Measurements from ENCODE around the gene IQSEC3.
"Not testable (repeated sequence)": the region's sequence is repeated elsewhere in the genome, so short reads cannot be mapped to it uniquely, and the experiment has no call there.

Gene IQSEC3

GRCh38 chr12:66428-66781 lies at the start of gene IQSEC3:
Gene IQSEC3, plus strand, starts transcription at chr12:66767. Its CDS starts 116 bp downstream, at chr12:66883.
- not testable (repeated sequence) for DNase-seq

DNA sequence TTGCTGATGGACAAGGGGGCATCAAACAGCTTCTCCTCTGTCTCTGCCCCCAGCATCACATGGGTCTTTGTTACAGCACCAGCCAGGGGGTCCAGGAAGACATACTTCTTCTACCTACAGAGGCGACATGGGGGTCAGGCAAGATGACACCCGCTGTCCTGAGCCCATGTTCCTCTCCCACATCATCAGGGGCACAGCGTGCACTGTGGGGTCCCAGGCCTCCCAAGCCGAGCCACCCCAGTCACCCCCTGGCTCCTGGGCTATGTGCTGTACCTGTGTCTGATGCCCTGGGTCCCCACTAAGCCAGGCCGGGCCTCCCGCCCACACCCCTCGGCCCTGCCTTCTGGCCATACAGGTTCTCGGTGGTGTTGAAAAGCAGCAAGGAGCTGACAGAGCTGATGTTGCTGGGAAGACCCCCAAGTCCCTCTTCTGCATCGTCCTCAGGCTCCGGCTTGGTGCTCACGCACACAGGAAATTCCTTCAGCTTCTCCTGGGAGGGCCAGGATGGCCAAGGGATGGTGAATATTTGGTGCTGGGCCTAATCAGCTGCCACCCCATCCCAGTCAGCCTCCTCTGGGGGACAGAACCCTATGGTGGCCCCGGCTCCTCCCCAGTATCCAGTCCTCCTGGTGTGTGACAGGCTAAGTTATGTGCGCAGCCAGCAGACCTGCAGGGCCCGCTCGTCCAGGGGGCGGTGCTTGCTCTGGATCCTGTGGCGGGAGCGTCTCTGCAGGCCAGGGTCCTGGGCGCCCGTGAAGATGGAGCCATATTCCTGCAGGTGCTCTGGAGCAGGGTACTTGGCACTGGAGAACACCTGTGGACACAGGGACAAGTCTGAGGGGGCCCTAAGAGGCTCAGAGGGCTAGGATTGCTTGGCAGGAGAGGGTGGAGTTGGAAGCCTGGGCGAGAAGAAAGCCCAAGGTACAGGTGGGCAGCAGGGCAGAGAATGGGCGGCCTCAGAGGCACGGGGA lies 48.9 kb upstream of the IQSEC3 start:
- not testable (repeated sequence) for DNase-seq

DNA sequence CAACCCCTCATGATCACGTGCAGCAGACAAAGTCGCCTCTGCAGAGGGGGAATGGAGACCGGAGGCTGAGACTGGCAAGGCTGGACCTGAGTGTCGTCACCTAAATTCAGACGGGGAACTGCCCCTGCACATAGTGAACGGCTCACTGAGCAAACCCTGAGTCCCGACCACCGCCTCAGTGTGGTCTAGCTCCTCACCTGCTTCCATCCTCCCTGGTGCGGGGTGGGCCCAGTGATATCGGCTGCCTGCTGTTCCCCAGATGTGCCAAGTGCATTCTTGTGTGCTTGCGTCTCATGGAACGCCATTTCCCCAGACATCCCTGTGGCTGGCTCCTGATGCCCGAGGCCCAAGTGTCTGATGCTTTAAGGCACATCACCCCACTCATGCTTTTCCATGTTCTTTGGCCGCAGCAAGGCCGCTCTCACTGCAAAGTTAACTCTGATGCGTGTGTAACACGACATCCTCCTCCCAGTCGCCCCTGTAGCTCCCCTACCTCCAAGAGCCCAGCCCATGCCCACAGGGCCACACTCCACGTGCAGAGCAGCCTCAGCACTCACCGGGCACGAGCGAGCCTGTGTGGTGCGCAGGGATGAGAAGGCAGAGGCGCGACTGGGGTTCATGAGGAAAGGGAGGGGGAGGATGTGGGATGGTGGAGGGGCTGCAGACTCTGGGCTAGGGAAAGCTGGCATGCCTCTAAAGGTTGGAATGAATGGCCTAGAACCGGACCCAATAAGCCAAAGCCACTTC lies 47.6 kb upstream of the IQSEC3 start:
- not testable (repeated sequence) for DNase-seq

DNA sequence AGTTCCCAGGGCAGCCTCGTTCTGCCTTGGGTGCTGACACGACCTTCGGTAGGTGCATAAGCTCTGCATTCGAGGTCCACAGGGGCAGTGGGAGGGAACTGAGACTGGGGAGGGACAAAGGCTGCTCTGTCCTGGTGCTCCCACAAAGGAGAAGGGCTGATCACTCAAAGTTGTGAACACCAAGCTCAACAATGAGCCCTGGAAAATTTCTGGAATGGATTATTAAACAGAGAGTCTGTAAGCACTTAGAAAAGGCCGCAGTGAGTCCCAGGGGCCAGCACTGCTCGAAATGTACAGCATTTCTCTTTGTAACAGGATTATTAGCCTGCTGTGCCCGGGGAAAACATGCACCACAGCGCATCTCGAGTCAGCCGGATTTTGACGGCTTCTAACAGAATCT lies 46.7 kb upstream of the IQSEC3 start:
- DNase-seq, result not testable (repeated sequence)

- DNase-seq, result no peak
These were observed 45.8 kb upstream of the IQSEC3 start for GRCh38 chr12:20757-21156.

- DNase-seq, result no peak
These were observed 45.0 kb upstream of the IQSEC3 start for GRCh38 chr12:21301-22189.

GRCh38 chr12:22190-22529 lies 44.4 kb upstream of the IQSEC3 start:
- DNase-seq, result no peak

DNA sequence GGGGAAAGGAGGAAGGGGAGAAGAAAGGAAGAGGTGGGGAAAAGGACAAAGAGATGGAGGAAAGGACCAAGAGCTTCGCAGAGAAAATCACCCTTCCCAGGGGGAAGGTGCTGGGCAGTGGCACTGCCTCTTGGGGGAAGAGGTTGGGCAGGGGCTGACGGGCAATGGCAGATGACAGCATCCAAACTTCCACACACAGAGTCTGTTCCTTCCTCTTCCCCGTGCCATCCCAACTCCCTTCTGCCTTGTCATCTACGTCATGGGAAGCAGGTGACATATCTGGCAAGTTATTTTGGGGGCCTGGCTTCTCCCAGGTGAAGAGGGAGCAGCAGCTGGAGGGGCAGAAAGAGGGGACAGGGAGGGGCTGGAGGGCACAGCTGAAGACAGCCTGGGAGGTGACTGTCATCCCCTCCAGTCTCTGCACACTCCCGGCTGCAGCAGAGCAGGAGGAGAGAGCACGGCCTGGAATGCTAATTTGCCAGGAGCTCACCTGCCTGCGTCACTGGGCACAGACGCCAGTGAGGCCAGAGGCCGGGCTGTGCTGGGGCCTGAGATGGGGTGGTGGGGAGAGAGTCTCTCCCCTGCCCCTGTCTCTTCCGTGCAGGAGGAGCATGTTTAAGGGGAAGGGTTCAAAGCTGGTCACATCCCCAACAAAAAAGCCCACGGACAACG lies 43.9 kb upstream of the IQSEC3 start:
- DNase-seq, result no peak

DNA sequence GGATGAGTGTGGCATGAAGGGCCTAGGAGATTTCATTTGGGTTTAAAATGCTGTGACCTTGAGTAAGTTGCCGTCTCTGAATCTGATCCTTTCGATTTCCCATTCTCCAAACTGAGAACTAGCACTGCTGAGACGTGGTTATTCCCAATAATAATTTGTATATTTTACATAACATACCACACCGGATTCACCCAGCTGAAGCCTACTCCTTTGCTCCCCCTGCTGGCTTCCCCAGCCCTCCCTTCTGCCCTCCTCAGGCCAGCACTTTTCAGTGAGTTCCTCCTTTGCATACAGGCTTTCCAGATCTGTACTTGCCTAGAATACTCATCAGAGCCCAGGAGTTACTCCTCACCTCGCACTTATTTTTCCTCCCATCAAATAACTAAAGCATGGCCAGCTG lies 38.7 kb upstream of the IQSEC3 start:
- DNase-seq, result not testable (repeated sequence)

DNA sequence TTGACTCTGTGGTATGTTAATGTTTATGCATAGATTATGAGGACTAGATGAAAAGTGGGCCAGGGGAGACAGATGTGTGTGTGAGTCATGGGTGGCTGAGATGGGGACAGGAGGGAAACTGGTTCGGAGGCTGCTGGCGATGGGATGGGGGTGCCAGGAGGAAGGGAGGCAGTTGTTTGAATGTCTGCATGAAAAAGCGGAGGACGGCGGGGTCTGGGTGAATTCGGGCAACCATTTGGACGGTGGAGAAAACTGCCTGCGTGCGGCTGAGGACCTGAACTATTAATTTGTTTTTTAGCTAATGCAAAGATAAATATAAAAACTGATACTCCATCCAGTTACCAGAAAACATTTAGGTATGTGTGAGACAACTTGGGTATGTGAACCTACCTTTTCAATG lies 27.8 kb upstream of the IQSEC3 start:
- not testable (repeated sequence) for DNase-seq

- not testable (repeated sequence) for DNase-seq
These were observed 26.9 kb upstream of the IQSEC3 start for GRCh38 chr12:39555-40265.

DNA sequence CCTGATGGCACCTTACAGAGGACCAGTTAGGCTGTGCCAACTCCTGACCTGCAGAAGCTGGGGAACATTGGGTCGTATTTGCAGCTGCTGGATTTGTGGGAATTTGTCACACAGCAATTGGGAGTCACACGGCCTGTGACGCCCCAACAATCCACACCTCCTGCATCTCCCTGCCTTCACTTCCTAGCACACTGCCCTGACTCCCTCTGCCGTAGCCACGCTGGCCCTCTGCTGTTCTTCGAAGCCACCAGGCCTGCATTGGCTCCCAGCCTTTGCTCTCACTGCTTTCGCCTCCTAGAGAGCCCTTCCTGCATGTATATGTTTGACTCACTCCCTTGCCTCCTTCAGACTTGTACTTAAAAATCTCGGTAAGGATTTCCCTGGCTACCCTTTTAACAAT lies 22.2 kb upstream of the IQSEC3 start:
- DNase-seq, result not testable (repeated sequence)

- not testable (repeated sequence) for DNase-seq
These were observed 21.2 kb upstream of the IQSEC3 start for GRCh38 chr12:45235-45990.

- not testable (repeated sequence) for DNase-seq
These were observed 20.6 kb upstream of the IQSEC3 start for GRCh38 chr12:45991-46358.

DNA sequence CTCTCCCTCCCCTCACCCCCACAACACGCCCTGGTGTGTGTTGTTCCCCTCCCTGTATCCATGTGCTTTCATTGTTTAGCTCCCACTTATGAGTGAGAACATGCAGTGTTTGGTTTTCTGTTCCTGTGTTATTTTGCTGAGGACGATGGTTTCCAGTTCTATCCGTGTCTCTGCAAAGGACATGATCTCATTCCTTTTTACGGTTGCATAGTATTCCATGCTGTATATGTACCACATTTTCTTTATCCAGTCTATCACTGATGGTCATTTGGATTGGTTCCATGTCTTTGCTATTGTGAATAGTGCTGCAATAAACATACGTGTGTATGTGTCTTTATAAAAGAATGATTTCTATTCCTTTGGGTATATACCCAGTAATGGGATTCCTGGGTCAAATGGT lies 20.0 kb upstream of the IQSEC3 start:
- not testable (repeated sequence) for DNase-seq

GRCh38 chr12:47699-48226 lies 18.8 kb upstream of the IQSEC3 start:
- not testable (repeated sequence) for DNase-seq

DNA sequence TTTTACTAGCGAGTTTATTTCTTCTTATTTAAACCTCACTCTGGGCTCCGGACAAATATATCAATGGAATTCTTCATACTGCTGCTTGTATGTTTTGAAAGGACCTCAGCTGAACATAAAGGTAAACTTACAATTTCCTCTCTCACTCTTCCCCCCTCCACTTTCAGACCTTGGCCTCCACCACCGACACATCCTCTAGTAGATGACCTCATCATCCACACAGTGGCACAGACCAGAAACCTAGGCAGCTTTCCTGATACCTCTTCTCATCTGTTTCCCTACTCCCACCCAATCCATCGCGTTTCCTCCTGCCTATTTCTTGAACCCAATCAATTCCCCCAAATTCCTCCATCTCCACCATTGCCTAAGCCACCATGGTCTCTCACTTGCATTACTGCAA lies 17.4 kb upstream of the IQSEC3 start:
- not testable (repeated sequence) for DNase-seq

GRCh38 chr12:51087-51486 lies 15.5 kb upstream of the IQSEC3 start:
- DNase-seq, result not testable (repeated sequence)

GRCh38 chr12:51962-52361 lies 14.6 kb upstream of the IQSEC3 start:
- not testable (repeated sequence) for DNase-seq

DNA sequence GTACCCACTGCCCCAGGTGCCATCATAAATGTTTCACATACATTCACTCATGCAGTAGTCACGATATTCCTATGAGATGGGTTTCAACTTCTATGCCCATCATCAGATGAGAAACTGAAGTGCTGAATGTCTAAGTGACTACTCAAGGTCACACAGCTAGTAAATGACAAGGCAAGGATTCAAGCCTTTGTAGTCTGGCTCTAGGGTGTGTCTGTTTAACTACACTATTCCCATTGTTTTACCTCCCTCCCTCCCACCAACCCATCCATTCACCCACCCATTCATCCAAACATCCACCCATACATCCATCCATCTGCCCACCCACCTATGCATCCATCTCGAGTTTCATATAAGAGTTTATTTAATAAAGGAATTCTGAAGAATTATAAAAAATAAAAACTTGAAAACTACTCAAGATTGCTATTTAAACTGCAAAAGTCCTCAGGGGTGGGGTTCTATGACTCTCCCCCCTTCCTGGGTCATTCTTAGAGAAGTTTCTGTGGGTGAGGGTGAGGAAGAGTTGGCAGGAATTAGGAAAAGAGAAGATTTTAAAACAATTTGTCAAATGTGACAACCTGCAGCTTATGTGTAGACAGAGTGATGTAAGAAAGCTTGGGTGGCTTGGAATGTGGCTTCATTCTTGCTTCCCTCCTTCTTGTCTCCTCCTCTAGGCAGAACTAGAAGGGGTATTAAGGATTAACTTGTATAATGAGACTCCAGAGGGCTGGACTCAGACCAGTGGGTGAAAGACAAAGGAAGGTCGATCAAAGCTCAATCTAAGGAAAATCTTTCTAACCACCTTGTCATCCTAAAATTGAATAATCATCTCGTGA lies 13.4 kb upstream of the IQSEC3 start:
- DNase-seq, result not testable (repeated sequence)
